Astrocyte (in vitro differentiated cells and primary cell): Measurements from ENCODE around the gene SMYD1.

ENCODE experiments used
- CTCF ChIP-seq: IDR thresholded peaks from 2 replicates; pipeline ENCODE4 v1.5.1; 2011; ENCODE audit warnings: low read depth, mild to moderate bottlenecking, inconsistent platforms, low read length, moderate library complexity; ENCODE audit not compliant: insufficient read depth
- EZH2 ChIP-seq: IDR thresholded peaks from 2 replicates; pipeline ENCODE4 v1.6.1; 2012; ENCODE audit warnings: mild to moderate bottlenecking, low read length, inconsistent platforms; ENCODE audit not compliant: insufficient read depth

DNA sequence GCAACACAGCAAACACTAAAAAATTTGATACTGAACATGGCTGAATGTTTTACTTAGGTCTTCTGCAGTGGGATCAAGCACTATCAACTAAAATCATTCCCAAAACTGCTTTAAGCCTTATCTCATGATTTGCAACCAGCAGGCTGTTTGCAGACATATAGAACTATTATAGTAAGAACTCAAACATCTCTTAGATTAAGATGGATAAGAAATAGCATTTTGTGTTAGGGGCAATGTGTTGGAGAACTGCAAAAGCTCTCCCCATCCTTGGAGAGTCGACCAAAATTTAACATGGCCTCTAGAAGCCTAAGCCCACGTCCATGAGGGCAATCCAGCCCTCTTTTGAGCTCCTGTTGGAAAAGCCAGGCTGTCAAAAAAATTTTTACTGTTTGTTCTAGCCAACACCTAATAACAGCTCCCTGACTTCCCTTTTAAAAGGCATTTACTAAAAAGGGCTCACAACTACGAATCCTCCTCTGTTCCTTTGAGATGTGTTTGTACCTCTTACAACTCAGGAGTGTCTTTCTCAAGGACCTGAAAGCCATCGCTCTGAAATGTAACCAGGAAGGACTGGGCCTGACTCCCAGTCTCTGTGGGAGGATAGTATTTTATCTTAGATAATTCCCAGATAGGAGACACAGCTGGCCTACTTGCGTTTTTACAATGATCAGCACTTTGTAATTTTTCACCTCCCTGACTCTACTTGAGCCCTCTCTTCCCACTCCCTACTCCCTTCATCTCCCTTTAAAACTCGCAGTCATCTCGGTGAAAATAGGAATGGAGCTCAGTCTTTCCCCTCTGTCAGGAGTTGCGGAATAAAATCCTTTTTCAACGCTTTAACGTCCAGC lies 13.5 kb upstream of the SMYD1 start:
- TF ChIP-seq CTCF: no peak
- no peak for TF ChIP-seq EZH2
